ENCODE data around the gene COQ5. TPM values are rescaled to one million over a fixed set of nuclear protein-coding genes. Genes with fewer than 3 reads are reported as not detected.

The COQ5 gene
- total and polyA plus RNA-seq, 7 donors, result 33.1 to 81.4 (median 52.8) TPM

DNA sequence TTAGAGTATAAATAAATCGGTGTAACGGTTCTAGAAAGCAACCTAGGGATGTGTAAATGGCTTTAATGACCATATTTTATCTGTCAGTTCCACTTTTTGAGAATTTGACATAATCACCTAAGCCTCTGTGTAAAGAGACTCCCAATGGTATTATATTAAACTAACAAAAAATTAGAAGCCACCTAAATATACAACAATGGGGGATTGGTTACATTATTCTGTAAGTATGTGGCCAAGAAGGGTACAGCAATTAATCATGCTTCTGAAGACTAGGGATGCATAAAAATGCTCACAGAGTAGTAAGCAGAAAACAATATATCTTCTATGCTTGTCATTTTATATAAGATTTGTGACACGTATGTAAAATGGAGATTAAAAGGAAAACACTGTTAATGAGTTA is 15.7 kb upstream of the COQ5 start:
- Histone ChIP-seq H3K4me3 (peak overlapping the region; percentile 12), H3K4me1 (peaks cover 87% of the 10 kb centered on the region), H3K9me3 (no peaks in the 10 kb centered on the region), H3K36me3 (ENCODE audit: insufficient read depth in 1 of 2, low read depth in 1 of 2) (peaks cover 18 to 73% of the 10 kb centered on the region in 2 donors), H3K27me3 (ENCODE audit: insufficient read depth in 3 of 3, low read length in 2 of 3) (no peaks in the 10 kb centered on the region), H3K27ac (peak overlapping the region; percentile 50)
- intact Hi-C loops (cut with DNase I), result no loop called here
- no peak for ATAC-seq
- DNase-seq, result no peak
- 70 to 80% (median 80%) methylated on average over 3 of the region's 3 CpGs for WGBS, 3 donors
- TF ChIP-seq CTCF (IDR thresholded peaks at IDR 0.05), result no peak

- 93 to 98% (median 98%) methylated on average over 5 of the region's 5 CpGs for WGBS, 3 donors
- no peak for TF ChIP-seq CTCF (IDR thresholded peaks at IDR 0.05)
- DNase-seq (no peak), ATAC-seq (no peak)
- intact Hi-C loops (cut with DNase I), result no loop called here
- H3K9me3 ChIP-seq, result no peaks in the 10 kb centered on the region
- H3K27me3 ChIP-seq (ENCODE audit: insufficient read depth in 3 of 3, low read length in 2 of 3), result no peaks in the 10 kb centered on the region
- H3K36me3 ChIP-seq (ENCODE audit: insufficient read depth in 1 of 2, low read depth in 1 of 2), result peaks cover 4 to 53% of the 10 kb centered on the region in 2 donors
- H3K4me1 ChIP-seq, result peaks cover 80% of the 10 kb centered on the region
- H3K4me3 ChIP-seq, result no peak overlapping the region
- peak overlapping the region; percentile 98 for H3K27ac ChIP-seq
Observed at GRCh38 chr12:120542166-120542565, 13.2 kb upstream of the COQ5 start.

DNA sequence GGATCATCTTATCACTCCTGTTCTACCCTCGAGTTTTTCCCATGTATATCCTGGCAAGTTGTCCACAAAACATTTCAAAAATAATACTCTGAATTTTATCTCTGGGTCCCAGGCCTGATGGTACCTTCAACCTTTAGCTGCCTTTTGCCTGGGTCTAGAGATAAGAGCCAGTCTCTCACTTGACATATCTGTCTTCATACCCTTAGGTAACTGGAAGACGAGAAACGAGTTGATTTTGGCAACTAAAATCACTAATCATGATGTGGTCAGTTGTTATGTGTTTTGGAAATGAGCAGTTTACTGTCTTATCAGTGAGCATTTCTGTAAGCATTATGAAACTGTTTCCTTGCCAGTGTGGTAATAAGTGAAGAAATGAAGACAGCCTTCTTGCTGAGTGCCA is 11.5 kb upstream of the COQ5 start:
- 4 to 20% (median 9%) methylated on average over 3 of the region's 3 CpGs for WGBS, 3 donors
- ATAC-seq (peak in 3 of 4 donors; percentile 0 to 12 (median 9)), DNase-seq (no peak)
- peaks cover 0 to 43% of the 10 kb centered on the region in 2 donors for H3K36me3 ChIP-seq (ENCODE audit: insufficient read depth in 1 of 2, low read depth in 1 of 2)
- TF ChIP-seq CTCF (IDR thresholded peaks at IDR 0.05), result no peak
- intact Hi-C loops (cut with DNase I), result no loop called here
- no peaks in the 10 kb centered on the region for H3K9me3 ChIP-seq
- H3K27me3 ChIP-seq (ENCODE audit: insufficient read depth in 3 of 3, low read length in 2 of 3), result no peaks in the 10 kb centered on the region
- peaks cover 78% of the 10 kb centered on the region for H3K4me1 ChIP-seq
- H3K27ac ChIP-seq, result peak overlapping the region; percentile 98
- H3K4me3 ChIP-seq, result peak overlapping the region; percentile 96

DNA sequence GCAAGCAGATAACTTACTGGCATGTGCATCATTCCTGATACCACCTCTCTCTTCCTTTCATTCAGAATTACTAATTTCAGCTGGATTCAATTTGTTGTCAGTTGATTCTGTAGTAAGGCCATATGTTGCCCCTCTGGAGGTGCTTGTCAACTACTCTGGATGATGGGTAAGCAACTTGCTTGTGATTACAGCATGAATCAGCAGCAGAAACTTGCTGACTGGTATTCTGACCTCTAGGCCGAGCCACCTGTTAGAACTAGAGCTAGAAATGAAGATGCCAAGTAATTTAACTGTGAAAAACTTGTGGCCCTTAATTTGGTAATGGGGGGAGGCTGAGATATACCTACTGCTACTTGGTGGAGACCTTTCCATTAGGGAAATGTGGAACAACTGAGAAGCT is 10.3 kb upstream of the COQ5 start:
- no peak for DNase-seq
- intact Hi-C loops (cut with DNase I), result no loop called here

More for the DNA sequence above, 10.3 kb upstream of the COQ5 start:
- H3K9me3 ChIP-seq, result no peaks in the 10 kb centered on the region
- 19 to 32% (median 22%) methylated on average over 1 of the region's 1 CpG for WGBS, 3 donors
- no peaks in the 10 kb centered on the region for H3K27me3 ChIP-seq (ENCODE audit: insufficient read depth in 3 of 3, low read length in 2 of 3)
- peak; percentile 79 to 80 (median 80) for ATAC-seq
- peaks cover 0 to 37% of the 10 kb centered on the region in 2 donors for H3K36me3 ChIP-seq (ENCODE audit: insufficient read depth in 1 of 2, low read depth in 1 of 2)
- H3K27ac ChIP-seq, result peak overlapping the region; percentile 98
- no peak for TF ChIP-seq CTCF (IDR thresholded peaks at IDR 0.05)
- H3K4me3 ChIP-seq, result peak overlapping the region; percentile 96
- H3K4me1 ChIP-seq, result peaks cover 68% of the 10 kb centered on the region

Measured in psoas muscle (tissue), 8 donors.